Measurements from ENCODE around the gene TEDC1. TPM values are rescaled to one million over a fixed set of nuclear protein-coding genes. Genes with fewer than 3 reads are reported as not detected.

TEDC1 gene
- total and polyA plus RNA-seq, 2 experiments from 2014 or later: 6.4 to 9.8 TPM

GRCh38 chr14:105497671-105498429, 6.8 kb downstream of the TEDC1 start:
- DNase-seq: no peak
- Histone ChIP-seq H2AFZ (no peak overlapping the region), H3F3A (ENCODE audit: insufficient read depth) (no peaks in the 10 kb centered on the region), H3K27me3 (replicated peaks; ENCODE audit: insufficient read depth) (no peaks in the 10 kb centered on the region), H3K27ac (no peak overlapping the region), H3K4me3 (no peak overlapping the region), H3K9me2 (ENCODE audit: insufficient read depth) (no peaks in the 10 kb centered on the region), H3K9me3 (ENCODE audit: low read depth) (no peaks in the 10 kb centered on the region), H3K36me3 (ENCODE audit: low read depth) (no peaks in the 10 kb centered on the region), H3K79me2 (ENCODE audit: insufficient read depth) (no peaks in the 10 kb centered on the region), H3K4me2 (ENCODE audit: unreplicated experiment) (no peak overlapping the region), H3K9ac (no peak overlapping the region), H4K20me1 (ENCODE audit: insufficient read depth) (no peaks in the 10 kb centered on the region), H3K4me1 (ENCODE audit: insufficient read depth) (no peaks in the 10 kb centered on the region)
- no peak for TF ChIP-seq EZH2 (IDR thresholded peaks at IDR 0.05; ENCODE audit: insufficient read depth, poor library complexity, severe bottlenecking)
- no peak for TF ChIP-seq EZH2phosphoT487 (IDR thresholded peaks at IDR 0.05; ENCODE audit: insufficient read depth, low read depth)
- 93 to 95% methylated on average over 29 to 30 of the region's 31 CpGs for WGBS, 2 experiments (ENCODE audit: low coverage in 1 of 2, low lambda C conversion rate in 2 of 2, missing lambda C conversion rate in 2 of 2)
- in situ Hi-C loops (cut with MboI): no loop called here

- 90 to 91% methylated on average over 26 to 36 of the region's 36 CpGs for WGBS, 2 experiments (ENCODE audit: low coverage in 1 of 2, low lambda C conversion rate in 2 of 2, missing lambda C conversion rate in 2 of 2)
- in situ Hi-C loops (cut with MboI): no loop called here
- H3K27me3 ChIP-seq (replicated peaks; ENCODE audit: insufficient read depth): no peaks in the 10 kb centered on the region
- DNase-seq: no peak
- no peak for TF ChIP-seq EZH2 (IDR thresholded peaks at IDR 0.05; ENCODE audit: insufficient read depth, poor library complexity, severe bottlenecking)
- TF ChIP-seq EZH2phosphoT487 (IDR thresholded peaks at IDR 0.05; ENCODE audit: insufficient read depth, low read depth): no peak
- no peak overlapping the region for H3K4me3 ChIP-seq
- no peaks in the 10 kb centered on the region for H3K4me1 ChIP-seq (ENCODE audit: insufficient read depth)
- H3K36me3 ChIP-seq (ENCODE audit: low read depth): no peaks in the 10 kb centered on the region
- H3F3A ChIP-seq (ENCODE audit: insufficient read depth): no peaks in the 10 kb centered on the region
- H4K20me1 ChIP-seq (ENCODE audit: insufficient read depth): no peaks in the 10 kb centered on the region
- H3K4me2 ChIP-seq (ENCODE audit: unreplicated experiment): no peak overlapping the region
- no peak overlapping the region for H2AFZ ChIP-seq
- H3K27ac ChIP-seq: no peak overlapping the region
- H3K9ac ChIP-seq: no peak overlapping the region
- H3K9me2 ChIP-seq (ENCODE audit: insufficient read depth): no peaks in the 10 kb centered on the region
- no peaks in the 10 kb centered on the region for H3K9me3 ChIP-seq (ENCODE audit: low read depth)
- no peaks in the 10 kb centered on the region for H3K79me2 ChIP-seq (ENCODE audit: insufficient read depth)
Measured at GRCh38 chr14:105498430-105499255, 7.6 kb downstream of the TEDC1 start.

DNA sequence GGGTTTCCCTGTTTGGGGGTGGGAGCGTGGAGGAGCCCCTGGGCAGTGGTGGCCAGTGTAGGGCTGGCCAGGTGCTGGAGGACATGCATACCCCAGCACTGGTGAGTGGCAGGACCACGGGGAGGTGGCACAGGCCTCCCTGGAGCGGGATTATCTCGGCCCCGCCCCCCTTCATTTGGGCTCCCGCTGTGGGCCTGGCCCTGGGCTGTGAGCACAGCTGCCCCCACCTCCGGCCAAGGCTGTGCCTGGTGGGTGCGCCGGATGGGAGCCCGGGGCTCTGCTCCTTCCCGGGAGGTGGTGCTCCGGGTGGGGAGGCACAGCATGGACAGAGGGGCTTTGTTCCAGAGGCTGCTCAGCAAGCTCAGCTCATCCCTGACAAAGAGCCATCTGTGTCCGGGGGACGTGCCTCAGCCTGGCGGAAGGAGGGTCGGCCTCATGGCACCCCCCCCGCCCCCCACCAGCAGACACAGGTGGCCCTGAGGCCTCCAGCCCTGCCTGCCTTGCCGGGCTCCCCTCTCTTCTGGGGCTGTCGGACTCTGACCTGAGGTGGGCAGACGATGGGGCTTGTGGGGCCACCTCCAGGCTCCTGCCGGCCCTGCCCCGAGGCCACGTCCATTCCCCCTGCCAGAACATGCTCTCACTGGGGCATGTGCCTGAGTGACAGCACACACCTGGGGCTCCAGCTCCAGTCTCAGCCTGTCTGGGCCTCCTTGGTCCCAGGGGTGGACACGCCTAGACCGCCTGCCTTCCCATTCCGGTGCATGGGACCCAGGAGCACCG, 8.4 kb downstream of the TEDC1 start:
- Histone ChIP-seq H3K4me3 (no peak overlapping the region), H3K27ac (no peak overlapping the region), H3K36me3 (ENCODE audit: low read depth) (no peaks in the 10 kb centered on the region), H2AFZ (no peak overlapping the region), H4K20me1 (ENCODE audit: insufficient read depth) (no peaks in the 10 kb centered on the region), H3K9ac (no peak overlapping the region), H3F3A (ENCODE audit: insufficient read depth) (no peaks in the 10 kb centered on the region), H3K9me3 (ENCODE audit: low read depth) (no peaks in the 10 kb centered on the region), H3K9me2 (ENCODE audit: insufficient read depth) (no peaks in the 10 kb centered on the region), H3K4me1 (ENCODE audit: insufficient read depth) (no peaks in the 10 kb centered on the region), H3K79me2 (ENCODE audit: insufficient read depth) (no peaks in the 10 kb centered on the region), H3K4me2 (ENCODE audit: unreplicated experiment) (no peak overlapping the region), H3K27me3 (replicated peaks; ENCODE audit: insufficient read depth) (no peaks in the 10 kb centered on the region)
- 80 to 87% methylated on average over 16 to 19 of the region's 27 CpGs for WGBS, 2 experiments (ENCODE audit: low coverage in 1 of 2, low lambda C conversion rate in 2 of 2, missing lambda C conversion rate in 2 of 2)
- in situ Hi-C loops (cut with MboI): no loop called here
- no peak for DNase-seq
- TF ChIP-seq EZH2 (IDR thresholded peaks at IDR 0.05; ENCODE audit: insufficient read depth, poor library complexity, severe bottlenecking) (no peak), EZH2phosphoT487 (IDR thresholded peaks at IDR 0.05; ENCODE audit: insufficient read depth, low read depth) (no peak)

GRCh38 chr14:105500036-105500725, 9.1 kb downstream of the TEDC1 start:
- Histone ChIP-seq H3F3A (ENCODE audit: insufficient read depth) (no peaks in the 10 kb centered on the region), H4K20me1 (ENCODE audit: insufficient read depth) (no peaks in the 10 kb centered on the region), H3K36me3 (ENCODE audit: low read depth) (no peaks in the 10 kb centered on the region), H3K4me2 (ENCODE audit: unreplicated experiment) (no peak overlapping the region), H3K27ac (no peak overlapping the region), H3K27me3 (replicated peaks; ENCODE audit: insufficient read depth) (no peaks in the 10 kb centered on the region), H3K4me3 (no peak overlapping the region), H3K9me2 (ENCODE audit: insufficient read depth) (no peaks in the 10 kb centered on the region), H3K4me1 (ENCODE audit: insufficient read depth) (no peaks in the 10 kb centered on the region), H2AFZ (no peak overlapping the region), H3K79me2 (ENCODE audit: insufficient read depth) (no peaks in the 10 kb centered on the region), H3K9ac (no peak overlapping the region), H3K9me3 (ENCODE audit: low read depth) (no peaks in the 10 kb centered on the region)
- no peak for DNase-seq
- in situ Hi-C loops (cut with MboI): no loop called here
- WGBS, 2 experiments (ENCODE audit: low coverage in 1 of 2, low lambda C conversion rate in 2 of 2, missing lambda C conversion rate in 2 of 2): 91 to 93% methylated on average over 21 of the region's 21 CpGs
- TF ChIP-seq EZH2 (IDR thresholded peaks at IDR 0.05; ENCODE audit: insufficient read depth, poor library complexity, severe bottlenecking) (no peak), EZH2phosphoT487 (IDR thresholded peaks at IDR 0.05; ENCODE audit: insufficient read depth, low read depth) (no peak)
